ENCODE data around the gene NLRC5.

The NLRC5 gene

GRCh38 chr16:57128771-57129389 is 139.5 kb downstream of the NLRC5 start:
- TF ChIP-seq EZH2phosphoT487 (IDR thresholded peaks at IDR 0.05; ENCODE audit: low read length) = no peak
- no peak for TF ChIP-seq EZH2 (optimal IDR thresholded peaks at IDR 0.05; ENCODE audit: low read depth, low read length)
- TF ChIP-seq, protein P1, sequence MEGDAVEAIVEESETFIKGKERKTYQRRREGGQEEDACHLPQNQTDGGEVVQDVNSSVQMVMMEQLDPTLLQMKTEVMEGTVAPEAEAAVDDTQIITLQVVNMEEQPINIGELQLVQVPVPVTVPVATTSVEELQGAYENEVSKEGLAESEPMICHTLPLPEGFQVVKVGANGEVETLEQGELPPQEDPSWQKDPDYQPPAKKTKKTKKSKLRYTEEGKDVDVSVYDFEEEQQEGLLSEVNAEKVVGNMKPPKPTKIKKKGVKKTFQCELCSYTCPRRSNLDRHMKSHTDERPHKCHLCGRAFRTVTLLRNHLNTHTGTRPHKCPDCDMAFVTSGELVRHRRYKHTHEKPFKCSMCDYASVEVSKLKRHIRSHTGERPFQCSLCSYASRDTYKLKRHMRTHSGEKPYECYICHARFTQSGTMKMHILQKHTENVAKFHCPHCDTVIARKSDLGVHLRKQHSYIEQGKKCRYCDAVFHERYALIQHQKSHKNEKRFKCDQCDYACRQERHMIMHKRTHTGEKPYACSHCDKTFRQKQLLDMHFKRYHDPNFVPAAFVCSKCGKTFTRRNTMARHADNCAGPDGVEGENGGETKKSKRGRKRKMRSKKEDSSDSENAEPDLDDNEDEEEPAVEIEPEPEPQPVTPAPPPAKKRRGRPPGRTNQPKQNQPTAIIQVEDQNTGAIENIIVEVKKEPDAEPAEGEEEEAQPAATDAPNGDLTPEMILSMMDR (IDR thresholded peaks at IDR 0.05; ENCODE audit: low read length) = no peak
- Histone ChIP-seq H3K79me2 (ENCODE audit: low read length) (no peaks in the 10 kb centered on the region), H3K27ac (ENCODE audit: low read length) (no peak overlapping the region), H3K4me1 (ENCODE audit: low read length) (no peaks in the 10 kb centered on the region), H3F3A (ENCODE audit: insufficient read depth, low read length) (no peaks in the 10 kb centered on the region), H3K4me2 (ENCODE audit: low read depth, low read length) (no peak overlapping the region), H3K9me2 (replicated peaks; ENCODE audit: insufficient read depth, low read length) (no peaks in the 10 kb centered on the region), H3K36me3 (replicated peaks; ENCODE audit: insufficient read depth, low read length) (no peaks in the 10 kb centered on the region), H3K9ac (ENCODE audit: low read length) (no peak overlapping the region), H2AFZ (ENCODE audit: low read length) (no peak overlapping the region), H3K9me3 (replicated peaks; ENCODE audit: insufficient read depth, low read length) (no peaks in the 10 kb centered on the region), H3K4me3 (ENCODE audit: low read length) (no peak overlapping the region), H3K27me3 (replicated peaks; ENCODE audit: insufficient read depth, low read length) (no peaks in the 10 kb centered on the region), H4K20me1 (ENCODE audit: insufficient read depth, low read length) (no peaks in the 10 kb centered on the region)
- no peak for DNase-seq

DNA sequence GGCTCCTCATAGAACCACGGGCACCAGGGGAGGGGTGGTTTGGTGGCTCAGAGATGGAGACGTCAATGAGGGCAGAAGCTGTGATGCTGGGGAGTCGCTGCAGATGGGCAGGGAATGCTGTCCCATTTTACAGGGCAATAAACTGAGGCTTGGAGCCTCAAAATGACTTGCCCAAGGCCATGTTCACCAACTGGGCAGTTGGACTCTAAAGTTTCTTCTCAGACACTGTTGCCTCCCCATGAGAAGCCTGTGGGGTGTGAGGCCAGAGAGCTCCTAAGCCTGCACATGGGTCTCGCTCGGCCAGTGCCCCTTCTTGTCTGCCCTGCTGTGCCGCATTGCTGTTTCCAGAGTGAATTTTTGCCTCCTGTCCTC is 141.6 kb downstream of the NLRC5 start:
- H2AFZ ChIP-seq (ENCODE audit: low read length) = no peak overlapping the region
- no peaks in the 10 kb centered on the region for H4K20me1 ChIP-seq (ENCODE audit: insufficient read depth, low read length)
- no peak overlapping the region for H3K9ac ChIP-seq (ENCODE audit: low read length)
- no peaks in the 10 kb centered on the region for H3K9me3 ChIP-seq (replicated peaks; ENCODE audit: insufficient read depth, low read length)
- peaks cover 14% of the 10 kb centered on the region for H3K4me1 ChIP-seq (ENCODE audit: low read length)
- no peaks in the 10 kb centered on the region for H3K36me3 ChIP-seq (replicated peaks; ENCODE audit: insufficient read depth, low read length)
- H3K4me3 ChIP-seq (ENCODE audit: low read length) = no peak overlapping the region
- H3F3A ChIP-seq (ENCODE audit: insufficient read depth, low read length) = 0 out of 2 replicates have a peak, but pooled peaks cover 3% of the 10 kb centered on the region
- TF ChIP-seq EZH2phosphoT487 (IDR thresholded peaks at IDR 0.05; ENCODE audit: low read length) (no peak), EZH2 (optimal IDR thresholded peaks at IDR 0.05; ENCODE audit: low read depth, low read length) (no peak)
- TF ChIP-seq, protein P1 (IDR thresholded peaks at IDR 0.05; ENCODE audit: low read length) = no peak
- H3K27ac ChIP-seq (ENCODE audit: low read length) = no peak overlapping the region
- no peak for DNase-seq
- no peaks in the 10 kb centered on the region for H3K9me2 ChIP-seq (replicated peaks; ENCODE audit: insufficient read depth, low read length)
- no peaks in the 10 kb centered on the region for H3K79me2 ChIP-seq (ENCODE audit: low read length)
- no peaks in the 10 kb centered on the region for H3K27me3 ChIP-seq (replicated peaks; ENCODE audit: insufficient read depth, low read length)
- no peak overlapping the region for H3K4me2 ChIP-seq (ENCODE audit: low read depth, low read length)

DNA sequence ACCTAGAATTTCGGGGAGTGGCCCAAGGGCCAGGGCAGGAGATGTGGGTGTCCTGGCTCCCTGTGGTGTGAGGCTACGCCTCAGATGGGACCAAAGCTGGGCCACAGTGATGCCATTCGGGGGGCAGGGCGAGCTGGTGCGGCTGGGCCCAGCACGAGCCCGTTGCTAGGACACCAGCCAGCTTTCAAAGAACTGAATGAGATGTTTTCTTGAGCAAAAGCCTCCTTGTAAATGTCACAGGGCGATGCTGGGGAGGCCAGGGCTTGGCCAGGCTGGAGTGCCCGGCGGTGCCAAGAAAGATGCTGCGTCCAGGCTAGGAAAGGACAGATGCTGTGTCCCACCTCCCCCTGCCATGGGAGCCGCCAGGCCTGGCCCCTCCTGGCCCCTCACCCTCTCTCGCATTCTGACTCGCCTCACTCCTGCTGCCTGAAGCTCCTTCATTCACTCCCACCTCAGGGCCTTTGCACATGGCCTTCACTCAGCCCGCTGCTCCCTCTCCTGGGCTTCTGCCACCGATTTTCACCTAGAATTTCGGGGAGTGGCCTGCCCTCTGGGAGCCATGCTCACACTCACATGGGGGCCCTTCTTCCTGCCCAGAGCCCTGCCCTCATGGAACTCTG is 142.1 kb downstream of the NLRC5 start:
- H3K27me3 ChIP-seq (replicated peaks; ENCODE audit: insufficient read depth, low read length) = no peaks in the 10 kb centered on the region
- H3K79me2 ChIP-seq (ENCODE audit: low read length) = no peaks in the 10 kb centered on the region
- no peak overlapping the region for H3K4me3 ChIP-seq (ENCODE audit: low read length)
- no peak overlapping the region for H3K4me2 ChIP-seq (ENCODE audit: low read depth, low read length)
- no peaks in the 10 kb centered on the region for H4K20me1 ChIP-seq (ENCODE audit: insufficient read depth, low read length)
- no peaks in the 10 kb centered on the region for H3K36me3 ChIP-seq (replicated peaks; ENCODE audit: insufficient read depth, low read length)
- no peaks in the 10 kb centered on the region for H3K9me3 ChIP-seq (replicated peaks; ENCODE audit: insufficient read depth, low read length)
- TF ChIP-seq, protein P1 (IDR thresholded peaks at IDR 0.05; ENCODE audit: low read length) = no peak
- H2AFZ ChIP-seq (ENCODE audit: low read length) = no peak overlapping the region
- no peak for DNase-seq
- no peak overlapping the region for H3K9ac ChIP-seq (ENCODE audit: low read length)
- H3F3A ChIP-seq (ENCODE audit: insufficient read depth, low read length) = 0 out of 2 replicates have a peak, but pooled peaks cover 3% of the 10 kb centered on the region
- H3K27ac ChIP-seq (ENCODE audit: low read length) = no peak overlapping the region
- peaks cover 14% of the 10 kb centered on the region for H3K4me1 ChIP-seq (ENCODE audit: low read length)
- H3K9me2 ChIP-seq (replicated peaks; ENCODE audit: insufficient read depth, low read length) = no peaks in the 10 kb centered on the region
